GM12878 (cell line): ENCODE results near the gene PPP2R3B. TPM values are rescaled to one million over a fixed set of nuclear protein-coding genes. Genes with fewer than 3 reads are reported as not detected.

Experiments used
- ATAC-seq: fragments of 200-7000 bp; cut with Tn5 transposase; 3 replicates; pipeline ENCODE4 v1.9.1; 2020; ENCODE audit warnings: mild to moderate bottlenecking, moderate library complexity
- BruUV-seq: library from RNA; stranded (reverse); fragments of 400-500 nt; replicated peaks from 2 replicates; lab custom pipeline; 2021; lab: Mats Ljungman, UMichigan
- CTCF ChIA-PET: fragments of 300-600 bp; sonication (Branson Sonifier 250); formaldehyde crosslinking; extraction: SDS; loops from one replicate; lab custom pipeline; 2021; ENCODE audit warnings: inconsistent platforms; lab: Yijun Ruan, JAX
- POLR2A ChIA-PET: fragments of 350-600 bp; formaldehyde crosslinking; extraction: SDS; loops from one replicate; lab custom pipeline; 2021; ENCODE audit warnings: inconsistent platforms; lab: Charles Lee
- RAD21 ChIA-PET: fragments of 300-600 bp; sonication (Branson Sonifier 250); formaldehyde crosslinking; loops from one replicate; lab custom pipeline; 2023; ENCODE audit warnings: antibody characterized with exemption; ENCODE audit not compliant: unreplicated experiment; lab: Charles Lee
- SMC1A ChIA-PET: fragments of 300-600 bp; sonication (Branson Sonifier 250); formaldehyde crosslinking; loops from one replicate; lab custom pipeline; 2023; ENCODE audit not compliant: unreplicated experiment, uncharacterized antibody; lab: Charles Lee
- DNase-seq: peaks from one replicate; pipeline ENCODE4 v3.0.0-alpha.2; 2011; ENCODE audit warnings: low read depth, low spot score
- FAIRE-seq: peaks from 3 replicates; lab custom pipeline; 2011; peaks lifted over from hg19 to GRCh38; lab: Jason Lieb, UNC
- H2AFZ ChIP-seq: 2 replicates; pipeline ENCODE4 v1.6.0; 2011; ENCODE audit warnings: low read depth, low read length, control low read depth; ENCODE audit not compliant: control insufficient read depth
- H3K27ac ChIP-seq: 2 replicates; pipeline ENCODE4 v1.5.1; 2011; ENCODE audit warnings: control low read depth; ENCODE audit not compliant: control insufficient read depth, insufficient read depth
- H3K27me3 ChIP-seq, 2 experiments: replicated peaks in 1 of 2; 2 replicates each; pipeline versions ENCODE4 v1.6.0 to v1.6.1; 2011; ENCODE audit warnings: low read length in 1 of 2; ENCODE audit not compliant: control insufficient read depth in 2 of 2, insufficient read depth in 2 of 2
- H3K36me3 ChIP-seq, 2 experiments: 2 replicates each; pipeline ENCODE4 v1.5.1; 2011; ENCODE audit warnings: low read length in 1 of 2; ENCODE audit not compliant: control insufficient read depth in 2 of 2, insufficient read depth in 2 of 2
- H3K4me1 ChIP-seq: 2 replicates; pipeline ENCODE4 v1.6.1; 2011; ENCODE audit warnings: mild to moderate bottlenecking, low read length, moderate library complexity, mixed read lengths; ENCODE audit not compliant: control insufficient read depth, insufficient read depth
- H3K4me2 ChIP-seq: 2 replicates; pipeline ENCODE4 v1.6.0; 2011; ENCODE audit warnings: control low read depth; ENCODE audit not compliant: control insufficient read depth, insufficient read depth
- H3K4me3 ChIP-seq: fragments of 200-600 bp; sonication (generic); 2 replicates; pipeline ENCODE4 v1.5.1; 2016
- H3K79me2 ChIP-seq: 2 replicates; pipeline ENCODE4 v1.6.0; 2011; ENCODE audit warnings: low read length; ENCODE audit not compliant: control insufficient read depth, insufficient read depth
- H3K9ac ChIP-seq: 2 replicates; pipeline ENCODE4 v1.8.0; 2011; ENCODE audit warnings: low read length, control low read depth, mixed read lengths; ENCODE audit not compliant: control insufficient read depth, insufficient read depth
- H3K9me3 ChIP-seq: replicated peaks from 3 replicates; pipeline ENCODE4 v1.5.1; 2011; ENCODE audit warnings: mild to moderate bottlenecking, low read length; ENCODE audit not compliant: control insufficient read depth, insufficient read depth
- H4K20me1 ChIP-seq: 2 replicates; pipeline ENCODE4 v1.6.0; 2011; ENCODE audit not compliant: control insufficient read depth, insufficient read depth
- EP300 ChIP-seq, 2 experiments: fragments of 150-350 bp in 1 of 2; IDR thresholded peaks; 2 replicates each; pipeline ENCODE4 v1.6.1; 2011 to 2012; ENCODE audit warnings: low read depth in 2 of 2, low read length in 2 of 2, borderline replicate concordance in 1 of 2, improper control_type of control experiment in 1 of 2, inconsistent platforms in 1 of 2; ENCODE audit not compliant: control insufficient read depth in 1 of 2
- ZSCAN29 ChIP-seq: fragments of 450-650 bp; IDR thresholded peaks from 2 replicates; pipeline ENCODE4 v1.6.1; 2017; ENCODE audit warnings: mild to moderate bottlenecking, moderate library complexity
- WGBS: methylation state at CpG from one replicate; pipeline ENCODE4 v1.1.6; 2016; ENCODE audit warnings: low lambda C conversion rate; ENCODE audit not compliant: insufficient replicate concordance, insufficient coverage; ENCODE audit errors: missing lambda C conversion rate; 5-methylcytosine and 5-hydroxymethylcytosine counted together
- in situ Hi-C: fragments of 300-500 bp; cut with MboI; formaldehyde crosslinking; loops from 9 replicates; pipeline ENCODE4 v1.14.3; 2018; ENCODE audit warnings: mixed read lengths
- intact Hi-C: fragments of 100-400 bp; cut with micrococcal nuclease; formaldehyde crosslinking; loops from one replicate; pipeline ENCODE4 v1.14.2; 2022; ENCODE audit not compliant: unreplicated experiment
- polyA plus RNA-seq, 11 experiments: library from polyadenylated mRNA; depleted of rRNA in 4 of 11; unstranded in 6 of 11; stranded (reverse) in 5 of 11; fragments of >200 nt; fragmentation: Nextera tagmentation in 4 of 11; fragmentation: Illumina TruSeq in 1 of 11; extraction: Ambion mirVana in 4 of 11; extraction: Trizol in 1 of 11; gene quantifications; 1 replicate in 1 of 11; 2 replicates in 10 of 11; pipeline versions ENCODE4 v1.2.1 to v1.2.3, GENCODE V29; 2011 to 2016; ENCODE audit warnings: inconsistent platforms in 2 of 11, missing spikeins in 2 of 11, low read depth in 1 of 11
- total RNA-seq, 4 experiments: library from RNA; depleted of rRNA in 3 of 4; stranded (reverse); fragments of >200 nt in 3 of 4; fragmentation: Illumina TruSeq in 1 of 4; extraction: Trizol in 1 of 4; gene quantifications; 2 replicates each; pipeline versions ENCODE4 v1.2.1 to v1.2.3, GENCODE V29; 2013 to 2021
- TF ChIP-seq, protein P1 (sequence below): fragments of 450-650 bp; IDR thresholded peaks from 2 replicates; pipeline ENCODE4 v1.6.1; 2017; ENCODE audit warnings: mild to moderate bottlenecking, moderate library complexity

Gene PPP2R3B
- total and polyA plus RNA-seq, 10 of the 15 experiments (the other 5 are each of a cell fraction or from before 2014, with no cell fraction given) = 0.11 to 34.3 (median 9.7) TPM; not detected in 1

DNA sequence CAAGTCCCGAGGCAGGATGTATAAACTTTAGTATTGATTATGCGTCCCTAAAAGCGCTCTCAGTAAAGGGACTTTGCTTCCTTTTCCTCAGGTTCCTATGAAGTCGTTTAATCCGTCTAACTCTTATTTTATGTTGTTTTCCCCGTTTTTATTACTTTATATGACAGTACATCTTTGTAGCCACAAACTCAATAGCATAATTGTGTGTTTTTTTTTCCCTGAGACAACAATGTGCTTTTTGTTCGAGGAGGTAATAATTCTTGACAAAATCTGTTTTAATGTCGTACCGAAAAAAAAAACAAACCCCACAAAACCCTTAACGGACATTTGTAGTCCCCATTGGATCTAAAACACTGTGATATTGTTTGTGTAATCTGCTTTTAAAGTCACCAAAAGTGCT is 17.9 kb upstream of the PPP2R3B start (continued):
- TF ChIP-seq, protein P1, sequence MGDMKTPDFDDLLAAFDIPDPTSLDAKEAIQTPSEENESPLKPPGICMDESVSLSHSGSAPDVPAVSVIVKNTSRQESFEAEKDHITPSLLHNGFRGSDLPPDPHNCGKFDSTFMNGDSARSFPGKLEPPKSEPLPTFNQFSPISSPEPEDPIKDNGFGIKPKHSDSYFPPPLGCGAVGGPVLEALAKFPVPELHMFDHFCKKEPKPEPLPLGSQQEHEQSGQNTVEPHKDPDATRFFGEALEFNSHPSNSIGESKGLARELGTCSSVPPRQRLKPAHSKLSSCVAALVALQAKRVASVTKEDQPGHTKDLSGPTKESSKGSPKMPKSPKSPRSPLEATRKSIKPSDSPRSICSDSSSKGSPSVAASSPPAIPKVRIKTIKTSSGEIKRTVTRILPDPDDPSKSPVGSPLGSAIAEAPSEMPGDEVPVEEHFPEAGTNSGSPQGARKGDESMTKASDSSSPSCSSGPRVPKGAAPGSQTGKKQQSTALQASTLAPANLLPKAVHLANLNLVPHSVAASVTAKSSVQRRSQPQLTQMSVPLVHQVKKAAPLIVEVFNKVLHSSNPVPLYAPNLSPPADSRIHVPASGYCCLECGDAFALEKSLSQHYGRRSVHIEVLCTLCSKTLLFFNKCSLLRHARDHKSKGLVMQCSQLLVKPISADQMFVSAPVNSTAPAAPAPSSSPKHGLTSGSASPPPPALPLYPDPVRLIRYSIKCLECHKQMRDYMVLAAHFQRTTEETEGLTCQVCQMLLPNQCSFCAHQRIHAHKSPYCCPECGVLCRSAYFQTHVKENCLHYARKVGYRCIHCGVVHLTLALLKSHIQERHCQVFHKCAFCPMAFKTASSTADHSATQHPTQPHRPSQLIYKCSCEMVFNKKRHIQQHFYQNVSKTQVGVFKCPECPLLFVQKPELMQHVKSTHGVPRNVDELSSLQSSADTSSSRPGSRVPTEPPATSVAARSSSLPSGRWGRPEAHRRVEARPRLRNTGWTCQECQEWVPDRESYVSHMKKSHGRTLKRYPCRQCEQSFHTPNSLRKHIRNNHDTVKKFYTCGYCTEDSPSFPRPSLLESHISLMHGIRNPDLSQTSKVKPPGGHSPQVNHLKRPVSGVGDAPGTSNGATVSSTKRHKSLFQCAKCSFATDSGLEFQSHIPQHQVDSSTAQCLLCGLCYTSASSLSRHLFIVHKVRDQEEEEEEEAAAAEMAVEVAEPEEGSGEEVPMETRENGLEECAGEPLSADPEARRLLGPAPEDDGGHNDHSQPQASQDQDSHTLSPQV = no peak

DNA sequence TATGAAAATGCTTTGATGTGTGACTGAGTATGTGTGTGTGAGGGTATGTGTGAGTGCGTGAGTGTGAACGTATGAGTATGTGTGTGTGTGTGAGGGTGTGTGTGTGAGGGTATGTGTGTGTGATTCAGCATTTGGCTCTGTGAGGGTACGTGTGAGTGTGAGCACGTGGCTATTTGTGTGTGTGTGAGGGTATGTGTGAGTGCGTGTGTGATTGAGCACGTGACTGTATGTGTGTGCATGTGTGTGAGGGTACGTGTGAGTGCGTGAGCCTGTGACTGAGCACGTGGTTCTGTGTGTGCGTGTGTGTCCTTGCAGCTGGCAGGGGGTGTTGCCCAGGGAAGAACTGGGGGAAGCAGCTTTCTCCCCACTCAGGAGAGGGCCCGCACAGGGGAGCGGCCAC is 16.1 kb upstream of the PPP2R3B start:
- no peaks in the 10 kb centered on the region for H3K27me3 ChIP-seq
- FAIRE-seq (no peak), DNase-seq (no peak), ATAC-seq (no peak)
- H3K4me1 ChIP-seq = no peaks in the 10 kb centered on the region
- H3K36me3 ChIP-seq = no peaks in the 10 kb centered on the region
- H3K4me3 ChIP-seq = no peak overlapping the region
- SMC1A ChIA-PET = no interaction called here
- CTCF ChIA-PET = no interaction called here
- POLR2A ChIA-PET = no interaction called here
- H4K20me1 ChIP-seq = no peaks in the 10 kb centered on the region
- RAD21 ChIA-PET = no interaction called here
- in situ Hi-C loops (no loop called here), intact Hi-C loops (no loop called here)
- no peak overlapping the region for H2AFZ ChIP-seq
- H3K4me2 ChIP-seq = no peak overlapping the region
- no peaks in the 10 kb centered on the region for H3K79me2 ChIP-seq
- no peak overlapping the region for H3K27ac ChIP-seq
- 74% methylated on average over 12 of the region's 12 CpGs for WGBS
- TF ChIP-seq EP300 (IDR thresholded peaks at IDR 0.05; ENCODE audit: borderline replicate concordance in 1 of 2, control insufficient read depth in 1 of 2, low read depth in 2 of 2, low read length in 2 of 2) = no peak
- TF ChIP-seq ZSCAN29 = no peak
- BruUV-seq = no TSS peak
- no peak overlapping the region for H3K9ac ChIP-seq
- H3K9me3 ChIP-seq = no peaks in the 10 kb centered on the region; the same call in 2 of the 3 replicates
